ENCODE data around the gene SRSF8.
"Not testable (repeated sequence)": the region's sequence is repeated elsewhere in the genome, so short reads cannot be mapped to it uniquely, and the experiment has no call there.

SRSF8 gene

GRCh38 chr11:95066716-95067038 is at the start of gene SRSF8:
SRSF8 (plus strand) TSS chr11:95066919; CDS start chr11:95067227, 308 bp downstream.
- FAIRE-seq, result no peak

GRCh38 chr11:95021468-95021867 is 45.3 kb upstream of the SRSF8 start:
- FAIRE-seq, result not testable (repeated sequence)

- FAIRE-seq, result no peak
These were observed 41.8 kb upstream of the SRSF8 start, which contains the start of gene KDM4E for GRCh38 chr11:95024958-95025357. KDM4E (plus strand) TSS chr11:95025258; CDS start chr11:95025558, 300 bp downstream.

GRCh38 chr11:95025594-95025993 is 41.1 kb upstream of the SRSF8 start:
- not testable (repeated sequence) for FAIRE-seq

GRCh38 chr11:95028357-95028756 is 38.4 kb upstream of the SRSF8 start:
- no peak for FAIRE-seq

- no peak for FAIRE-seq
These were observed 33.7 kb upstream of the SRSF8 start for GRCh38 chr11:95033051-95033450.

GRCh38 chr11:95035316-95035715 is 31.4 kb upstream of the SRSF8 start:
- FAIRE-seq, result no peak

- not testable (repeated sequence) for FAIRE-seq
These were observed 29.2 kb upstream of the SRSF8 start for GRCh38 chr11:95037356-95038035.

GRCh38 chr11:95042239-95042638 is 24.5 kb upstream of the SRSF8 start:
- FAIRE-seq, result no peak

- FAIRE-seq, result no peak
These were observed 23.8 kb upstream of the SRSF8 start for GRCh38 chr11:95042906-95043305.

- no peak for FAIRE-seq
These were observed 22.7 kb upstream of the SRSF8 start for GRCh38 chr11:95044010-95044409.

GRCh38 chr11:95045812-95046211 is 20.9 kb upstream of the SRSF8 start:
- FAIRE-seq, result no peak

GRCh38 chr11:95049122-95049521 is 17.6 kb upstream of the SRSF8 start, which contains the start of gene KDM4F:
KDM4F (plus strand) TSS chr11:95049422.
- not testable (repeated sequence) for FAIRE-seq

GRCh38 chr11:95050595-95051202 is 16.0 kb upstream of the SRSF8 start:
- no peak for FAIRE-seq

- FAIRE-seq, result no peak
These were observed 12.4 kb upstream of the SRSF8 start for GRCh38 chr11:95054356-95054755.

- no peak for FAIRE-seq
These were observed 11.3 kb upstream of the SRSF8 start for GRCh38 chr11:95055283-95055897.

- FAIRE-seq, result no peak
These were observed 8.8 kb upstream of the SRSF8 start for GRCh38 chr11:95057959-95058358.

- FAIRE-seq, result no peak
These were observed 8.1 kb upstream of the SRSF8 start for GRCh38 chr11:95058621-95059020.

GRCh38 chr11:95059046-95059445 is 7.7 kb upstream of the SRSF8 start:
- FAIRE-seq, result no peak

GRCh38 chr11:95065336-95065735 is 1.4 kb upstream of the SRSF8 start:
- no peak for FAIRE-seq

GRCh38 chr11:95067039-95067840 is 521 bp downstream of the SRSF8 start:
- FAIRE-seq, result no peak

- FAIRE-seq, result no peak
These were observed 1.1 kb downstream of the SRSF8 start for GRCh38 chr11:95067841-95068219.

GRCh38 chr11:95068549-95068948 is 1.8 kb downstream of the SRSF8 start:
- FAIRE-seq, result peak; percentile 88

All from A204.1 (cell line).